HCT116 (cell line): ENCODE data around the gene MYO16. TPM values are rescaled to one million over a fixed set of nuclear protein-coding genes. Genes with fewer than 3 reads are reported as not detected.

Source experiments
- ATAC-seq: fragments of 200-7000 bp; cut with Tn5 transposase; 2 replicates; pipeline ENCODE4 v1.9.1; 2020; ENCODE audit warnings: mild to moderate bottlenecking, moderate library complexity
- BruUV-seq: library from RNA; stranded (reverse); fragments of 400-500 nt; replicated peaks from 2 replicates; lab custom pipeline; 2021; lab: Mats Ljungman, UMichigan
- CTCF ChIA-PET: fragments of 300-600 bp; sonication (Branson Sonifier 250); formaldehyde crosslinking; loops from one replicate; lab custom pipeline; 2021; ENCODE audit warnings: antibody characterized with exemption; lab: Charles Lee
- POLR2A ChIA-PET: fragments of 300-600, 350-600 bp; sonication (Branson Sonifier 250); formaldehyde crosslinking; loops from one replicate; lab custom pipeline; 2021; ENCODE audit warnings: antibody characterized with exemption; lab: Charles Lee
- RAD21 ChIA-PET, 2 experiments: fragments of 300-600 bp; sonication (Branson Sonifier 250); formaldehyde crosslinking; loops; one replicate each; lab custom pipeline; 2023; ENCODE audit warnings: low total read pairs in 2 of 2; ENCODE audit not compliant: uncharacterized antibody in 2 of 2, unreplicated experiment in 2 of 2, low non-redundant PET in 1 of 2; lab: Charles Lee
- DNase-seq: peaks from one replicate; pipeline ENCODE4 v3.0.0-alpha.2; 2010; ENCODE audit warnings: low read depth, low spot score
- H2AFZ ChIP-seq: fragments of 200-600 bp; shearing (Covaris generic), sonication (generic); 2 replicates; pipeline ENCODE4 v1.6.1; 2017; ENCODE audit warnings: low read depth, mixed run types, mixed read lengths, antibody characterized with exemption, low read length; ENCODE audit not compliant: poor library complexity, severe bottlenecking
- H3K27ac ChIP-seq: 2 replicates; pipeline ENCODE4 v1.5.1; 2012; ENCODE audit warnings: low read depth, low read length
- H3K27me3 ChIP-seq: fragments of 200-600 bp; sonication (generic); 2 replicates; pipeline ENCODE4 v1.6.1; 2016; ENCODE audit warnings: mixed run types, low read length, mixed read lengths; ENCODE audit not compliant: insufficient read depth
- H3K36me3 ChIP-seq, 2 experiments: fragments of 200-500 bp in 1 of 2; fragments of 200-600 bp in 1 of 2; sonication (Bioruptor generic) in 1 of 2; sonication (generic) in 1 of 2; 2 replicates each; pipeline versions ENCODE4 v1.5.1 to v1.6.1; 2014 to 2016; ENCODE audit warnings: low read length in 2 of 2, inconsistent platforms in 1 of 2, mixed read lengths in 1 of 2, mixed run types in 1 of 2; ENCODE audit not compliant: insufficient read depth in 2 of 2, control insufficient read depth in 1 of 2
- H3K4me1 ChIP-seq, 2 experiments: fragments of 200-600 bp in 1 of 2; sonication (generic) in 1 of 2; 2 replicates each; pipeline versions ENCODE4 v1.5.1 to v1.6.1; 2012 to 2017; ENCODE audit warnings: low read length in 2 of 2, inconsistent platforms in 1 of 2, mild to moderate bottlenecking in 1 of 2, mixed read lengths in 1 of 2, mixed run types in 1 of 2, moderate library complexity in 1 of 2; ENCODE audit not compliant: insufficient read depth in 2 of 2, control insufficient read depth in 1 of 2
- H3K4me2 ChIP-seq: fragments of 200-600 bp; sonication (generic); 2 replicates; pipeline ENCODE4 v1.6.1; 2017; ENCODE audit warnings: mixed run types, low read length, mixed read lengths
- H3K4me3 ChIP-seq, 2 experiments: fragments of 200-600 bp in 1 of 2; sonication (generic) in 1 of 2; replicated peaks in 1 of 2; 2 replicates each; pipeline ENCODE4 v1.5.1; 2011 to 2016; ENCODE audit warnings: low read length in 2 of 2, control low read depth in 1 of 2, low read depth in 1 of 2, mild to moderate bottlenecking in 1 of 2, mixed read lengths in 1 of 2, mixed run types in 1 of 2
- H3K79me2 ChIP-seq: fragments of 200-600 bp; sonication (generic); 2 replicates; pipeline ENCODE4 v1.6.1; 2017; ENCODE audit warnings: mild to moderate bottlenecking, mixed run types, low read length, moderate library complexity, mixed read lengths; ENCODE audit not compliant: insufficient read depth
- H3K9ac ChIP-seq: fragments of 200-600 bp; sonication (generic); 2 replicates; pipeline ENCODE4 v1.6.1; 2016; ENCODE audit warnings: low read length, mixed read lengths
- H3K9me2 ChIP-seq: fragments of 200-600 bp; sonication (generic), shearing (Covaris generic); 2 replicates; pipeline ENCODE4 v1.6.1; 2017; ENCODE audit warnings: mixed run types, mild to moderate bottlenecking, moderate library complexity; ENCODE audit not compliant: insufficient read depth
- H3K9me3 ChIP-seq, 2 experiments: fragments of 200-500 bp in 1 of 2; fragments of 200-600 bp in 1 of 2; sonication (Bioruptor generic) in 1 of 2; sonication (generic) in 1 of 2; 2 replicates each; pipeline ENCODE4 v1.6.1; 2014 to 2017; ENCODE audit warnings: low read length in 2 of 2, mixed read lengths in 2 of 2, inconsistent platforms in 1 of 2, low read depth in 1 of 2, mild to moderate bottlenecking in 1 of 2, mixed run types in 1 of 2, moderate library complexity in 1 of 2; ENCODE audit not compliant: control insufficient read depth in 1 of 2, insufficient read depth in 1 of 2
- H4K20me1 ChIP-seq: fragments of 200-600 bp; sonication (generic), shearing (Covaris generic); 2 replicates; pipeline ENCODE4 v1.6.1; 2017; ENCODE audit warnings: mixed run types, mild to moderate bottlenecking, moderate library complexity; ENCODE audit not compliant: insufficient read depth
- CBX3 ChIP-seq: IDR thresholded peaks from 2 replicates; pipeline ENCODE4 v1.6.1; 2012; ENCODE audit warnings: low read depth
- CEBPB ChIP-seq: IDR thresholded peaks from 2 replicates; pipeline ENCODE4 v1.6.1; 2012; ENCODE audit warnings: low read depth
- EGR1 ChIP-seq: IDR thresholded peaks from 2 replicates; pipeline ENCODE4 v1.6.1; 2012; ENCODE audit warnings: low read depth
- ELF1 ChIP-seq: IDR thresholded peaks from 2 replicates; pipeline ENCODE4 v1.6.1; 2012; ENCODE audit warnings: low read depth, borderline replicate concordance
- EZH2phosphoT487 ChIP-seq: fragments of 200-600 bp; IDR thresholded peaks from 2 replicates; pipeline ENCODE4 v1.6.1; 2018; ENCODE audit warnings: antibody characterized with exemption, borderline replicate concordance
- FOSL1 ChIP-seq: IDR thresholded peaks from 2 replicates; pipeline ENCODE4 v1.6.1; 2012; ENCODE audit warnings: low read depth
- JUND ChIP-seq: IDR thresholded peaks from 2 replicates; pipeline ENCODE4 v1.6.1; 2012
- POLR2AphosphoS5 ChIP-seq: IDR thresholded peaks from 2 replicates; pipeline ENCODE4 v1.6.1; 2011; ENCODE audit warnings: mild to moderate bottlenecking, low read depth, low read length, moderate library complexity
- RAD21 ChIP-seq: IDR thresholded peaks from 2 replicates; pipeline ENCODE4 v1.6.1; 2012; ENCODE audit warnings: low read depth, mild to moderate bottlenecking
- SIN3A ChIP-seq: IDR thresholded peaks from 2 replicates; pipeline ENCODE4 v1.6.1; 2012; ENCODE audit warnings: low read depth
- SP1 ChIP-seq: IDR thresholded peaks from 2 replicates; pipeline ENCODE4 v1.6.1; 2012; ENCODE audit warnings: low read depth
- YY1 ChIP-seq: IDR thresholded peaks from 2 replicates; pipeline ENCODE4 v1.6.1; 2011; ENCODE audit warnings: low read length, low read depth, moderate library complexity, mild to moderate bottlenecking; ENCODE audit not compliant: insufficient replicate concordance; ENCODE audit errors: extremely low read depth
- ZNF274 ChIP-seq: fragments of 200-500 bp; sonication (Bioruptor generic); IDR thresholded peaks from 2 replicates; pipeline ENCODE4 v1.6.1; 2014; ENCODE audit warnings: mild to moderate bottlenecking, low read depth, low read length, inconsistent platforms
- intact Hi-C: fragments of 100-400 bp; cut with micrococcal nuclease; formaldehyde crosslinking; loops from 2 replicates; pipeline ENCODE4 v1.10.0; 2022
- total RNA-seq: library from RNA; stranded (reverse); gene quantifications from one replicate; pipeline ENCODE4 v1.2.1, GENCODE V29; 2021; ENCODE audit not compliant: unreplicated experiment
- TF ChIP-seq, protein P1 (sequence below): IDR thresholded peaks from 2 replicates; pipeline ENCODE4 v1.6.1; 2012

Gene MYO16
- total RNA-seq, 1 experiment from 2014 or later, result 0.07 TPM

DNA sequence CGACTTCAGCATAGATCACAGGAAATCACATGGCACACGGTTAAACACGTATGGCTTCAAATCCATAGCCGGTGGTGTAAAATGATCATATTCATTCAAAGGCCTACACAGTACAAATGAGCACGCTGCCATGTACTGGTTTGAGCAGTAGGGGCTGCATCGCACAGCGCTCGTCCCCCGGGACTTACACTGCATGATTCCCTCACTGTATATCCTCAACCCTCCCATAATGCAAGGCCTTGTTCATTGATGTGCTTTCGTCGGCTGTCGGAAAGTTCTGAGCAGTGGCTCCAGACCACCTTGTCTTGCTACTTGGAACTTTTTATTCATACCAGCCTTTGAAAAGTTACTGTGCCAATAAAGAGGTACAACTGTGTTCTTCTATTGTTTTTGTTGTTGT is 578.2 kb downstream of the MYO16 start (continued):
- TF ChIP-seq SP1 (no peak), SIN3A (no peak), JUND (no peak), ZNF274 (no peak), CBX3 (no peak), CEBPB (no peak), FOSL1 (no peak), EGR1 (no peak)

DNA sequence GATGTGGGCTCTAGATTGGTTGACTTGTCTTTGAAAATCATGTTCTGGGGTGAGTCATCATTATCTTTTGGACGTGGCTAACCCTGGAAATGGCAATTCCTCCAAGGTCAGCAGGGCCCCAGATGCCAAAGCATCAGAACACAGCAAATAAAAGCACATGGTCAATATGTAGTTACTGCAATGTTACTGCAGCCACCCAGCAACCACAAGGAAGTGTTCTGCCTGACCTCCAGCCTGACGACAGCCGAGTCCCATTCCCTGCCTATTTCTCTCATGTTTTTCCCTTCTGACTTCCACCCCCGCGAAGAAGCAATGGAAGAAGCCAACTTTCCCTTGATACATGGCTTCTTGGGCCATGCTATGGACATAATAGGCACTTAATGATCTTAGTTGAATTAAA is 579.1 kb downstream of the MYO16 start:
- H3K9ac ChIP-seq, result no peak overlapping the region
- ChIA-PET CTCF (no interaction called here), RAD21 (no interaction called here), POLR2A (no interaction called here)
- DNase-seq, result no peak
- no peak overlapping the region for H3K27ac ChIP-seq
- H3K79me2 ChIP-seq, result no peaks in the 10 kb centered on the region
- H3K27me3 ChIP-seq, result no peaks in the 10 kb centered on the region
- intact Hi-C loops, result no loop called here
- H3K4me1 ChIP-seq, result peaks cover 18 to 86% of the 10 kb centered on the region in 2 experiments
- no TSS peak for BruUV-seq
- H2AFZ ChIP-seq, result no peak overlapping the region
- H3K4me3 ChIP-seq, result no peak overlapping the region
- ATAC-seq, result no peak
- no peaks in the 10 kb centered on the region for H4K20me1 ChIP-seq
- no peaks in the 10 kb centered on the region for H3K9me3 ChIP-seq
- H3K4me2 ChIP-seq, result peak overlapping the region; percentile 12; the same call in 1 of the 2 replicates
- TF ChIP-seq, protein P1, sequence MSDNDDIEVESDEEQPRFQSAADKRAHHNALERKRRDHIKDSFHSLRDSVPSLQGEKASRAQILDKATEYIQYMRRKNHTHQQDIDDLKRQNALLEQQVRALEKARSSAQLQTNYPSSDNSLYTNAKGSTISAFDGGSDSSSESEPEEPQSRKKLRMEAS, result no peak
- TF ChIP-seq CBX3 (no peak), CEBPB (no peak), EGR1 (no peak), RAD21 (no peak), SP1 (no peak), EZH2phosphoT487 (no peak), POLR2AphosphoS5 (no peak), ELF1 (no peak), YY1 (no peak)
- no peaks in the 10 kb centered on the region; a peak in 1 of 4 replicates for H3K36me3 ChIP-seq
- no peaks in the 10 kb centered on the region for H3K9me2 ChIP-seq
